GM23338 (cell line): ENCODE measurements around the gene IFI16. TPM values are rescaled to one million over a fixed set of nuclear protein-coding genes. Genes with fewer than 3 reads are reported as not detected.
"Not testable (repeated sequence)": the region's sequence is repeated elsewhere in the genome, so short reads cannot be mapped to it uniquely, and the experiment has no call there.

Experiments
- ATAC-seq: fragments of 200-7000 bp; cut with Tn5 transposase; 3 replicates; pipeline ENCODE4 v1.9.1; 2020
- DNase-seq: peaks from one replicate; pipeline ENCODE4 v3.0.0-alpha.2; 2015; ENCODE audit warnings: low spot score
- H2AFZ ChIP-seq: fragments of 200-600 bp; sonication (generic); 2 replicates; pipeline ENCODE4 v1.8.0; 2016; ENCODE audit warnings: antibody characterized with exemption, mild to moderate bottlenecking, moderate library complexity
- H3F3A ChIP-seq: fragments of 200-600 bp; sonication (generic); replicated peaks from 2 replicates; pipeline ENCODE4 v1.8.0; 2017; ENCODE audit warnings: antibody characterized with exemption, mixed run types, low read depth
- H3K27ac ChIP-seq: fragments of 200-600 bp; sonication (generic); 2 replicates; pipeline ENCODE4 v1.6.1; 2016; ENCODE audit warnings: low read depth
- H3K27me3 ChIP-seq: fragments of 200-600 bp; sonication (generic); 2 replicates; pipeline ENCODE4 v1.8.0; 2016; ENCODE audit warnings: mild to moderate bottlenecking, mixed run types, moderate library complexity; ENCODE audit not compliant: insufficient read depth
- H3K36me3 ChIP-seq: fragments of 200-600 bp; sonication (generic); 2 replicates; pipeline ENCODE4 v1.8.0; 2016; ENCODE audit warnings: mild to moderate bottlenecking; ENCODE audit not compliant: insufficient read depth
- H3K4me1 ChIP-seq: fragments of 200-600 bp; sonication (generic); 2 replicates; pipeline ENCODE4 v1.8.0; 2016; ENCODE audit warnings: mild to moderate bottlenecking, moderate library complexity; ENCODE audit not compliant: insufficient read depth
- H3K4me2 ChIP-seq: fragments of 200-600 bp; sonication (generic); 2 replicates; pipeline ENCODE4 v1.7.1; 2017; ENCODE audit warnings: mixed run types
- H3K4me3 ChIP-seq: fragments of 200-600 bp; sonication (generic); 2 replicates; pipeline ENCODE4 v1.6.1; 2016; ENCODE audit warnings: mixed run types
- H3K79me2 ChIP-seq: fragments of 200-600 bp; sonication (generic); replicated peaks from 2 replicates; pipeline ENCODE4 v1.8.0; 2017; ENCODE audit warnings: mild to moderate bottlenecking; ENCODE audit not compliant: insufficient read depth
- H3K9me2 ChIP-seq: fragments of 200-600 bp; sonication (generic); 2 replicates; pipeline ENCODE4 v1.8.0; 2017; ENCODE audit not compliant: insufficient read depth
- H4K20me1 ChIP-seq: fragments of 200-600 bp; sonication (generic); replicated peaks from 2 replicates; pipeline ENCODE4 v1.8.0; 2017; ENCODE audit warnings: mild to moderate bottlenecking; ENCODE audit not compliant: insufficient read depth
- H3K27ac Mint-ChIP-seq: 2 replicates; pipeline ENCODE4 v1.8.0; 2020; ENCODE audit warnings: inconsistent platforms, mild to moderate bottlenecking, moderate library complexity, mixed read lengths
- H3K27me3 Mint-ChIP-seq: 3 replicates; pipeline ENCODE4 v1.8.0; 2022; ENCODE audit warnings: low read depth, mild to moderate bottlenecking, moderate library complexity, mixed read lengths, inconsistent platforms; ENCODE audit not compliant: insufficient read depth, poor library complexity
- H3K36me3 Mint-ChIP-seq: 3 replicates; pipeline ENCODE4 v1.8.0; 2021; ENCODE audit warnings: low read depth, mild to moderate bottlenecking, inconsistent platforms, moderate library complexity, mixed read lengths
- H3K4me1 Mint-ChIP-seq: 3 replicates; pipeline ENCODE4 v1.8.0; 2020; ENCODE audit warnings: mild to moderate bottlenecking, inconsistent platforms, mixed read lengths
- H3K4me3 Mint-ChIP-seq: 3 replicates; pipeline ENCODE4 v1.8.0; 2021; ENCODE audit warnings: moderate library complexity, mild to moderate bottlenecking, inconsistent platforms, mixed read lengths
- H3K9me3 Mint-ChIP-seq: 3 replicates; pipeline ENCODE4 v1.8.0; 2020; ENCODE audit warnings: moderate library complexity, mild to moderate bottlenecking, inconsistent platforms, mixed read lengths
- CREB1 ChIP-seq: fragments of 250-450 bp; sonication (Bioruptor Pico); IDR thresholded peaks from 2 replicates; pipeline ENCODE4 v1.5.0; 2020; ENCODE audit warnings: low read depth, mild to moderate bottlenecking, moderate library complexity
- EZH2 ChIP-seq: fragments of 200-600 bp; sonication (generic); IDR thresholded peaks from one replicate; pipeline ENCODE4 v1.8.0; 2017; ENCODE audit warnings: antibody characterized with exemption, mild to moderate bottlenecking, low read depth; ENCODE audit not compliant: unreplicated experiment
- EZH2phosphoT487 ChIP-seq: fragments of 200-600 bp; sonication (generic); IDR thresholded peaks from one replicate; pipeline ENCODE4 v1.8.1; 2018; ENCODE audit warnings: antibody characterized with exemption; ENCODE audit not compliant: unreplicated experiment
- JUNB ChIP-seq: IDR thresholded peaks from one replicate; pipeline ENCODE4 v1.6.1; 2016; ENCODE audit warnings: antibody characterized with exemption; ENCODE audit not compliant: unreplicated experiment
- POLR2AphosphoS5 ChIP-seq: IDR thresholded peaks from 2 replicates; pipeline ENCODE4 v1.6.1; 2016; ENCODE audit warnings: antibody characterized with exemption, low read depth
- STAT1 ChIP-seq: IDR thresholded peaks from one replicate; pipeline ENCODE4 v1.6.1; 2016; ENCODE audit warnings: antibody characterized with exemption; ENCODE audit not compliant: unreplicated experiment
- ZNF114 ChIP-seq: fragments of 250-450 bp; sonication (Bioruptor Pico); IDR thresholded peaks from 2 replicates; pipeline ENCODE4 v1.5.0; 2020; ENCODE audit warnings: mild to moderate bottlenecking, moderate library complexity
- ZNF331 ChIP-seq: fragments of 250-450 bp; sonication (Bioruptor Pico); IDR thresholded peaks from 2 replicates; pipeline ENCODE4 v1.5.0; 2020; ENCODE audit warnings: low read depth, mild to moderate bottlenecking, moderate library complexity
- polyA plus RNA-seq: library from polyadenylated mRNA; unstranded; fragments of >200 nt; fragmentation: Nextera tagmentation; extraction: Ambion mirVana; gene quantifications from 2 replicates; pipeline ENCODE4 v1.2.1, GENCODE V29; 2016
- total RNA-seq: library from RNA; depleted of rRNA; stranded (reverse); fragments of >200 nt; shearing (Covaris generic); gene quantifications from 2 replicates; pipeline ENCODE4 v1.2.3, GENCODE V29; 2014
- TF ChIP-seq, protein P1 (sequence below), 2 experiments: fragments of 200-600 bp in 1 of 2; sonication (generic) in 1 of 2; conservative IDR thresholded peaks; 2 replicates each; pipeline versions ENCODE4 v1.5.1 to v1.6.1; 2016 to 2017; ENCODE audit warnings: antibody characterized with exemption in 2 of 2, low read depth in 2 of 2, mild to moderate bottlenecking in 2 of 2, moderate library complexity in 1 of 2
- TF ChIP-seq, protein P2 (sequence below): IDR thresholded peaks from 2 replicates; pipeline ENCODE4 v1.6.1; 2016; ENCODE audit warnings: antibody characterized with exemption
- TF ChIP-seq, protein P3 (sequence below): IDR thresholded peaks from one replicate; pipeline ENCODE4 v1.6.1; 2018; ENCODE audit warnings: antibody characterized with exemption; ENCODE audit not compliant: unreplicated experiment
- TF ChIP-seq, protein P4 (sequence below): fragments of 250-450 bp; sonication (Bioruptor Pico); IDR thresholded peaks from 2 replicates; pipeline ENCODE4 v1.5.0; 2020; ENCODE audit warnings: mild to moderate bottlenecking, moderate library complexity

Gene IFI16
- total and polyA plus RNA-seq, 2 experiments from 2014 or later: 0.31 to 2.1 TPM

DNA sequence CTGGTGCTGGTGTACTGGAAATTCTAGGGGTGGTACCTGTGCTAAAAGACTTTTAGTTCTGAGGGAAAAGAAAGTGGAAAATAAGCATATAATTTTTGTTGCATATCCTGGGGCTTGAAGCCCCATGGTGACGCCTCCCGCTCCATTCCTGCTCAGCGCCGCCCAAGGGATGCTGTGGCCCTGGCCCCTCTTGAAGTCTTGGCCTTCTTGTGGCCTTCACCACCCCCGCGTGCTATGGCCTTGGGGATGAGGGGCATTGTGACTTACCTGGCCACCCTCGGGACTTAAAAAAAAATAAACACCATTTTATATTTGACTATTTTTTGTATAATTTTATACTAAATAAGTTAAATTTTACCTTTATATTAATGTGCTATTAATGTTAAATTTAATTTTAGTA, 15.3 kb downstream of the IFI16 start:
- H3K27me3 ChIP-seq: no peaks in the 10 kb centered on the region
- Mint-ChIP-seq H3K27ac (no peak overlapping the region), H3K36me3 (no peaks in the 10 kb centered on the region), H3K4me3 (no peak overlapping the region), H3K9me3 (no peaks in the 10 kb centered on the region), H3K27me3 (peaks cover 2% of the 10 kb centered on the region), H3K4me1 (peaks cover 20% of the 10 kb centered on the region)
- ATAC-seq (no peak), DNase-seq (no peak)
- no peak overlapping the region for H3K4me2 ChIP-seq
- TF ChIP-seq CREB1 (CRISPR knock-in tag) (no peak), ZNF331 (no peak), JUNB (no peak), EZH2phosphoT487 (no peak), EZH2 (no peak), STAT1 (no peak), POLR2AphosphoS5 (no peak), ZNF114 (CRISPR knock-in tag) (no peak)
- TF ChIP-seq, protein P1, sequence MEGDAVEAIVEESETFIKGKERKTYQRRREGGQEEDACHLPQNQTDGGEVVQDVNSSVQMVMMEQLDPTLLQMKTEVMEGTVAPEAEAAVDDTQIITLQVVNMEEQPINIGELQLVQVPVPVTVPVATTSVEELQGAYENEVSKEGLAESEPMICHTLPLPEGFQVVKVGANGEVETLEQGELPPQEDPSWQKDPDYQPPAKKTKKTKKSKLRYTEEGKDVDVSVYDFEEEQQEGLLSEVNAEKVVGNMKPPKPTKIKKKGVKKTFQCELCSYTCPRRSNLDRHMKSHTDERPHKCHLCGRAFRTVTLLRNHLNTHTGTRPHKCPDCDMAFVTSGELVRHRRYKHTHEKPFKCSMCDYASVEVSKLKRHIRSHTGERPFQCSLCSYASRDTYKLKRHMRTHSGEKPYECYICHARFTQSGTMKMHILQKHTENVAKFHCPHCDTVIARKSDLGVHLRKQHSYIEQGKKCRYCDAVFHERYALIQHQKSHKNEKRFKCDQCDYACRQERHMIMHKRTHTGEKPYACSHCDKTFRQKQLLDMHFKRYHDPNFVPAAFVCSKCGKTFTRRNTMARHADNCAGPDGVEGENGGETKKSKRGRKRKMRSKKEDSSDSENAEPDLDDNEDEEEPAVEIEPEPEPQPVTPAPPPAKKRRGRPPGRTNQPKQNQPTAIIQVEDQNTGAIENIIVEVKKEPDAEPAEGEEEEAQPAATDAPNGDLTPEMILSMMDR (conservative IDR thresholded peaks at IDR 0.05; ENCODE audit: low read depth in 2 of 2): no peak
- TF ChIP-seq, protein P2, sequence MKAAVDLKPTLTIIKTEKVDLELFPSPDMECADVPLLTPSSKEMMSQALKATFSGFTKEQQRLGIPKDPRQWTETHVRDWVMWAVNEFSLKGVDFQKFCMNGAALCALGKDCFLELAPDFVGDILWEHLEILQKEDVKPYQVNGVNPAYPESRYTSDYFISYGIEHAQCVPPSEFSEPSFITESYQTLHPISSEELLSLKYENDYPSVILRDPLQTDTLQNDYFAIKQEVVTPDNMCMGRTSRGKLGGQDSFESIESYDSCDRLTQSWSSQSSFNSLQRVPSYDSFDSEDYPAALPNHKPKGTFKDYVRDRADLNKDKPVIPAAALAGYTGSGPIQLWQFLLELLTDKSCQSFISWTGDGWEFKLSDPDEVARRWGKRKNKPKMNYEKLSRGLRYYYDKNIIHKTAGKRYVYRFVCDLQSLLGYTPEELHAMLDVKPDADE: no peak
- TF ChIP-seq, protein P3, sequence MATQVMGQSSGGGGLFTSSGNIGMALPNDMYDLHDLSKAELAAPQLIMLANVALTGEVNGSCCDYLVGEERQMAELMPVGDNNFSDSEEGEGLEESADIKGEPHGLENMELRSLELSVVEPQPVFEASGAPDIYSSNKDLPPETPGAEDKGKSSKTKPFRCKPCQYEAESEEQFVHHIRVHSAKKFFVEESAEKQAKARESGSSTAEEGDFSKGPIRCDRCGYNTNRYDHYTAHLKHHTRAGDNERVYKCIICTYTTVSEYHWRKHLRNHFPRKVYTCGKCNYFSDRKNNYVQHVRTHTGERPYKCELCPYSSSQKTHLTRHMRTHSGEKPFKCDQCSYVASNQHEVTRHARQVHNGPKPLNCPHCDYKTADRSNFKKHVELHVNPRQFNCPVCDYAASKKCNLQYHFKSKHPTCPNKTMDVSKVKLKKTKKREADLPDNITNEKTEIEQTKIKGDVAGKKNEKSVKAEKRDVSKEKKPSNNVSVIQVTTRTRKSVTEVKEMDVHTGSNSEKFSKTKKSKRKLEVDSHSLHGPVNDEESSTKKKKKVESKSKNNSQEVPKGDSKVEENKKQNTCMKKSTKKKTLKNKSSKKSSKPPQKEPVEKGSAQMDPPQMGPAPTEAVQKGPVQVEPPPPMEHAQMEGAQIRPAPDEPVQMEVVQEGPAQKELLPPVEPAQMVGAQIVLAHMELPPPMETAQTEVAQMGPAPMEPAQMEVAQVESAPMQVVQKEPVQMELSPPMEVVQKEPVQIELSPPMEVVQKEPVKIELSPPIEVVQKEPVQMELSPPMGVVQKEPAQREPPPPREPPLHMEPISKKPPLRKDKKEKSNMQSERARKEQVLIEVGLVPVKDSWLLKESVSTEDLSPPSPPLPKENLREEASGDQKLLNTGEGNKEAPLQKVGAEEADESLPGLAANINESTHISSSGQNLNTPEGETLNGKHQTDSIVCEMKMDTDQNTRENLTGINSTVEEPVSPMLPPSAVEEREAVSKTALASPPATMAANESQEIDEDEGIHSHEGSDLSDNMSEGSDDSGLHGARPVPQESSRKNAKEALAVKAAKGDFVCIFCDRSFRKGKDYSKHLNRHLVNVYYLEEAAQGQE: no peak
- TF ChIP-seq, protein P4, sequence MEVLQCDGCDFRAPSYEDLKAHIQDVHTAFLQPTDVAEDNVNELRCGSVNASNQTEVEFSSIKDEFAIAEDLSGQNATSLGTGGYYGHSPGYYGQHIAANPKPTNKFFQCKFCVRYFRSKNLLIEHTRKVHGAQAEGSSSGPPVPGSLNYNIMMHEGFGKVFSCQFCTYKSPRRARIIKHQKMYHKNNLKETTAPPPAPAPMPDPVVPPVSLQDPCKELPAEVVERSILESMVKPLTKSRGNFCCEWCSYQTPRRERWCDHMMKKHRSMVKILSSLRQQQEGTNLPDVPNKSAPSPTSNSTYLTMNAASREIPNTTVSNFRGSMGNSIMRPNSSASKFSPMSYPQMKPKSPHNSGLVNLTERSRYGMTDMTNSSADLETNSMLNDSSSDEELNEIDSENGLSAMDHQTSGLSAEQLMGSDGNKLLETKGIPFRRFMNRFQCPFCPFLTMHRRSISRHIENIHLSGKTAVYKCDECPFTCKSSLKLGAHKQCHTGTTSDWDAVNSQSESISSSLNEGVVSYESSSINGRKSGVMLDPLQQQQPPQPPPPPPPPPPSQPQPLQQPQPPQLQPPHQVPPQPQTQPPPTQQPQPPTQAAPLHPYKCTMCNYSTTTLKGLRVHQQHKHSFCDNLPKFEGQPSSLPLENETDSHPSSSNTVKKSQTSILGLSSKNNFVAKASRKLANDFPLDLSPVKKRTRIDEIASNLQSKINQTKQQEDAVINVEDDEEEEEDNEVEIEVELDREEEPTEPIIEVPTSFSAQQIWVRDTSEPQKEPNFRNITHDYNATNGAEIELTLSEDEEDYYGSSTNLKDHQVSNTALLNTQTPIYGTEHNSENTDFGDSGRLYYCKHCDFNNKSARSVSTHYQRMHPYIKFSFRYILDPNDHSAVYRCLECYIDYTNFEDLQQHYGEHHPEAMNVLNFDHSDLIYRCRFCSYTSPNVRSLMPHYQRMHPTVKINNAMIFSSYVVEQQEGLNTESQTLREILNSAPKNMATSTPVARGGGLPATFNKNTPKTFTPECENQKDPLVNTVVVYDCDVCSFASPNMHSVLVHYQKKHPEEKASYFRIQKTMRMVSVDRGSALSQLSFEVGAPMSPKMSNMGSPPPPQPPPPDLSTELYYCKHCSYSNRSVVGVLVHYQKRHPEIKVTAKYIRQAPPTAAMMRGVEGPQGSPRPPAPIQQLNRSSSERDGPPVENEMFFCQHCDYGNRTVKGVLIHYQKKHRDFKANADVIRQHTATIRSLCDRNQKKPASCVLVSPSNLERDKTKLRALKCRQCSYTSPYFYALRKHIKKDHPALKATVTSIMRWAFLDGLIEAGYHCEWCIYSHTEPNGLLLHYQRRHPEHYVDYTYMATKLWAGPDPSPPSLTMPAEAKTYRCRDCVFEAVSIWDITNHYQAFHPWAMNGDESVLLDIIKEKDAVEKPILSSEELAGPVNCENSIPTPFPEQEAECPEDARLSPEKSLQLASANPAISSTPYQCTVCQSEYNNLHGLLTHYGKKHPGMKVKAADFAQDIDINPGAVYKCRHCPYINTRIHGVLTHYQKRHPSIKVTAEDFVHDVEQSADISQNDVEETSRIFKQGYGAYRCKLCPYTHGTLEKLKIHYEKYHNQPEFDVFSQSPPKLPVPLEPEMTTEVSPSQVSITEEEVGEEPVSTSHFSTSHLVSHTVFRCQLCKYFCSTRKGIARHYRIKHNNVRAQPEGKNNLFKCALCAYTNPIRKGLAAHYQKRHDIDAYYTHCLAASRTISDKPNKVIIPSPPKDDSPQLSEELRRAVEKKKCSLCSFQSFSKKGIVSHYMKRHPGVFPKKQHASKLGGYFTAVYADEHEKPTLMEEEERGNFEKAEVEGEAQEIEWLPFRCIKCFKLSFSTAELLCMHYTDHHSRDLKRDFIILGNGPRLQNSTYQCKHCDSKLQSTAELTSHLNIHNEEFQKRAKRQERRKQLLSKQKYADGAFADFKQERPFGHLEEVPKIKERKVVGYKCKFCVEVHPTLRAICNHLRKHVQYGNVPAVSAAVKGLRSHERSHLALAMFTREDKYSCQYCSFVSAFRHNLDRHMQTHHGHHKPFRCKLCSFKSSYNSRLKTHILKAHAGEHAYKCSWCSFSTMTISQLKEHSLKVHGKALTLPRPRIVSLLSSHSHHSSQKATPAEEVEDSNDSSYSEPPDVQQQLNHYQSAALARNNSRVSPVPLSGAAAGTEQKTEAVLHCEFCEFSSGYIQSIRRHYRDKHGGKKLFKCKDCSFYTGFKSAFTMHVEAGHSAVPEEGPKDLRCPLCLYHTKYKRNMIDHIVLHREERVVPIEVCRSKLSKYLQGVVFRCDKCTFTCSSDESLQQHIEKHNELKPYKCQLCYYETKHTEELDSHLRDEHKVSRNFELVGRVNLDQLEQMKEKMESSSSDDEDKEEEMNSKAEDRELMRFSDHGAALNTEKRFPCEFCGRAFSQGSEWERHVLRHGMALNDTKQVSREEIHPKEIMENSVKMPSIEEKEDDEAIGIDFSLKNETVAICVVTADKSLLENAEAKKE (CRISPR knock-in tag): no peak
- H3K79me2 ChIP-seq: no peaks in the 10 kb centered on the region
- no peaks in the 10 kb centered on the region for H3K36me3 ChIP-seq
- H3K4me3 ChIP-seq: no peak overlapping the region
- peaks cover 12% of the 10 kb centered on the region for H3K4me1 ChIP-seq
- no peak overlapping the region for H2AFZ ChIP-seq
- H3F3A ChIP-seq: no peaks in the 10 kb centered on the region
- H3K9me2 ChIP-seq: peaks cover 5% of the 10 kb centered on the region
- H4K20me1 ChIP-seq: no peaks in the 10 kb centered on the region
- no peak overlapping the region for H3K27ac ChIP-seq

DNA sequence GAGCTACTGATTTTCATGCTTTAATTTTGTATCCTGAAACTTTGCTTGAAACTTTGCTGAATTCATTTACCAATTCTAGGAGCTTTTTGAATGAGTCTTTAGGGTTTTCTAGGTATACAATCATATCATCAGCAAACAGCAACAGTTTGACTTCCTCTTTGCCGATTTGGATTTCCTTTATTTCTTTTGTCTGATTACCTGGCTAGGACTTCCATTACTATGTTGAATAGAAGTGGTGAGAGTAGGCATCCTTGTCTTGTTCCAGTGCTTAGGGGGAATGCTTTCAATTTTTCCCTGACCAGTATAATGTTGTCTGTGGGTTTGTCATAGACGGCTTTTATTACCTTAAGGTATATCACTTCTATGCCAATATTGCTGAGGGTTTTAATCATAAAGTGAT, 17.1 kb downstream of the IFI16 start:
- not testable (repeated sequence) for ATAC-seq, H2AFZ ChIP-seq, H3K4me2 ChIP-seq, H3K9me3 Mint-ChIP-seq, H3K27me3 ChIP-seq, H3K27ac ChIP-seq, H3K27ac Mint-ChIP-seq, H3K27me3 Mint-ChIP-seq, H3K36me3 Mint-ChIP-seq, DNase-seq, H3F3A ChIP-seq, H3K79me2 ChIP-seq, H3K4me3 ChIP-seq, H4K20me1 ChIP-seq, H3K4me3 Mint-ChIP-seq, H3K36me3 ChIP-seq
- H3K4me1 Mint-ChIP-seq: peaks cover 33% of the 10 kb centered on the region
- peaks cover 12% of the 10 kb centered on the region for H3K4me1 ChIP-seq
- peaks cover 12% of the 10 kb centered on the region for H3K9me2 ChIP-seq
